ENCODE data around the gene SAMD13. TPM values are rescaled to one million over a fixed set of nuclear protein-coding genes. Genes with fewer than 3 reads are reported as not detected.
"Not testable (repeated sequence)": the region's sequence is repeated elsewhere in the genome, so short reads cannot be mapped to it uniquely, and the experiment has no call there.

Gene SAMD13
- polyA plus RNA-seq, 12 donors = 4.6 to 11.6 (median 9.9) TPM; not detected in 2

DNA sequence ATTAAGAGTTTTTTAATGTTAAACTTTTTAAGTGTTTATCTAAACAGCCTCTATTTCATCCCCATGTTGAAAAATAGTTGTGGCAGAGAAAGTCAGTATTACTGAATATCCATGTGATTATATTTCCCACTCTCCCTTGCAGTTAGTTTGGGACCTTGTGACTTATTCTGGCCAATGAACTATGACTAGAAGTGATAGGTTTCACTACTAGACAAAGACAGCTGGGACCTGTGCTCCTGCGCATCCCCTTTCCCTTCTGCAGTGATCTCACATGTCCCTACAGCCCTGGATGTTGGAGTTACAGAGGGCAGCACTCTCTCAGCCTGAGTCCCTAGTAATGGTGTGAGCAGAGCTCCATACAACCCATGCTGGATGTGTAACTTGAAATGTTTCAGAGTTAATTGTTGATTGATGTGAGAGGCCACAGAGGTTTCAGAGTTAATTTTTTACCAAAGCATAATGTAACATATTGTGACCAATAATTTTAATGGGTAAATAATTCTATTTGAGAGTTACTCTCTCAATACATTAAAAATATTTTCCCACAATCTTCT lies 18.7 kb upstream of the SAMD13 start:
- DNase-seq = no peak

- no peak for DNase-seq
Observed at GRCh38 chr1:84283381-84283780, 18.1 kb upstream of the SAMD13 start.

DNA sequence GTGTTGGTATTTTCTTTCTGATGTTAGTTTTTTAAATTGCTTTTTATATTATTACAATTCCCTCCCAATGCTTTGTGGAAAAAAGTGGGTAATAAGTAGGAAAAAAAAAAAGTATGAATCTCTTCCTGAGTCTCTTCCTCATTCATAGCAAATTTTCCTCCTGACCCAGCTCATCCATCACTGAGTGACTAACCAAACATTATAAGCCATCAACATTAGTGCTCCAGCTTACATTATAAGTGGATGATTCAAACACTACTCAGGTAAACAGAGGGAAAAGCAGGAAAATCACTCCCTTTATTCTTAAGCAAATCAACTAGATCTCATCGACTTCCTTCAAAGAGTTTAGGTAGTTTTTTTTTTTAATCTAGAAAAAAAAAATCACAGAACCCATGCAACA lies 15.4 kb upstream of the SAMD13 start:
- no peak for DNase-seq

DNA sequence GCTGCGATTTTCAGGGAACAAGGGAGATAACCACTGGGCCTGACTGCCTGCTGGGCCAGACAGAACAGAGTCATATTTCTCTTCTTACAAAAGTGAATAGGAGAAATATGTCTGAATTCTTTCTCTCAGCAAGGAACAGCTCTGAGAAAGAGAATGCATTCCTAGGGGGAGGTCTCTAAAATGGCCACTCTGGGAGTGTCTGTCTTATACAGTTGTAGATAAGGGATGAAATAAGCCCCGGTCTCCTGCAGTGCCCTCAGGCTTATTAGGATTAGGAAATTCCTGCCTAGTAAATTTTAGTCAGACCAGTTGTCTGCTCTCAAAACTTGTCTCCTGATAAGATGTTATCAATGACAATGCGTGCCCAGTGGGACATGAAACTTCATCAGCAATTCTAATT lies 14.1 kb upstream of the SAMD13 start:
- DNase-seq = not testable (repeated sequence)

DNA sequence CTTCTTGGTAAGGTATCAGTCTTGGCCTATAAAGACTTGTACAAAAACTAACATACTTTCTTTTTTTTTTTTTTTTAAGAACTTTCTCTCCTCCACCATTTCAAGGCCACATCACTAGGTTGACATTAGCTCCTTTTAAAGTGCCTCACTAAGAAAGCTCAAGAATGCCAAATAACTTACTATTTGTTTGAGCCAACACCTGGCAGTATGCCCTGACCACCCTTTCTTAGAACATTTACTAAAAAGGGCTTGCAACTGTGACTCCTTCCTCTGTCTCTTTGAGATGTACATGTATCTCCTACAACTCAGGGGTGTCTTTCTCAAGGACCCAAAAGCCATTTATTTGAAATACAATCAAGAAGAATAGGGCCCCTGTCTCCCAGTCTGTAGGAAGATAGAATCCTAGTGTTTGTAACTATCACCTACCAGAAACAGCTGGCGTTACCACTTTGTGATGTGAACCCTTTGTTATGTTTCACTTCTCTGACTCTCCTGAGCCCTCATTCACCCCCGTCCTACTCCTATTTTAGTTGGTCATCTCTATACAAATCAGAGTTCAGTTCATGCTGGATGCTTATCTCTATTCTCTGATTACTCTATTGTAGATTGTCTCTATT lies 12.2 kb upstream of the SAMD13 start:
- DNase-seq = no peak

DNA sequence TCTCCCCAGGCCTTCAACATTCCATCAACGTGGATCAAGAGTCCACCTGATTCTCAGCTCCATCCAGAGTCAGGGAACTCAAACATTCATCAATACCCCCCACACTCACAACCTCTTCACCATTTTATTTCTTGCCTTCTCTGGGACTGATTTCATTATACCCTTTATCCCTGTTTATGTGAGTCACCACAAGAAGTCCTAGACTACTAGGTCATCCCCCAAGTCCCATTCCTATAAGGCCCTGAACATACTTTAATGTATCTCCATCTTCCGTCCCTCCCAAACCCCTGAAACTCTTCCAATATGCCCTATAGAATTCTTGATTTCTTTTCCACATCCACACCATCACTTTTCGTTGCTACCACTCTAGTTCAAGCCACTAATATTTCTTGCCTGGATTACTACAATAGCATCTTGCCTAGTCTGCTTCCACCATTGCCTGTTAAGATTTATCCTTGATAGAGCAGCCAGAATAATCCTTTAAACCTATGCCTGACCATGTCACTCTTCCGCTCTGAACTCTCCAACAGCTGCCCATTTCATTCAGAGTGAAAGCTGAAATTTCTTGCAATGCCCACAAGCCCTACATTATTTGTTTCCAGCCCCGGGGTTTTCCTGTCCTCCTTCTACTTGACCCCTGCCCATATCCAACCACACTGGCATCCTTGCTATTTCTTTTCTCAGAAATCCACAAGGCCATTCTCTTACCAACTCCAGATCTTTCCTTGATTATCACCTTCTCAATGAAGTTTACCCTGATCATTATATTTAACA lies 9.4 kb upstream of the SAMD13 start:
- DNase-seq = no peak

DNA sequence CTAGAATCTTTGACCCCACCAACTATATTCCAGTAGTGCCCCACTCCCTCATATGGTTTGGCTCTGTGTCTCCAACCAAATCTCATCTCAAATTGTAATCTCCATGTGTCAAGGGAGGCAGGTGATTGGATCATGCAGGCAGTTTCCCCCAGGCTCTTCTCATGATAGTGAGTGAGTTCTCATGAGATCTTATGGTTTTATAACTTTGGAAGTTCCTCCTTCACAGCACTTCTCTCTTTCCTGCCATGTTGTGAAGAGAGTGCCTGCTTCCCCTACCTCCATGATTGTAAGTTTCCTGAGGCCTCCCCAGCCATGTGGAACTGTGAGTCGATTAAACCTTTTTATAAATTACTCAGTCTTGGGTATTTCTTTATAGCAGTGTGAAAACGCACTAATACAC lies 7.7 kb upstream of the SAMD13 start:
- no peak for DNase-seq

- no peak for DNase-seq
Observed at GRCh38 chr1:84294751-84295150, 6.8 kb upstream of the SAMD13 start.

DNA sequence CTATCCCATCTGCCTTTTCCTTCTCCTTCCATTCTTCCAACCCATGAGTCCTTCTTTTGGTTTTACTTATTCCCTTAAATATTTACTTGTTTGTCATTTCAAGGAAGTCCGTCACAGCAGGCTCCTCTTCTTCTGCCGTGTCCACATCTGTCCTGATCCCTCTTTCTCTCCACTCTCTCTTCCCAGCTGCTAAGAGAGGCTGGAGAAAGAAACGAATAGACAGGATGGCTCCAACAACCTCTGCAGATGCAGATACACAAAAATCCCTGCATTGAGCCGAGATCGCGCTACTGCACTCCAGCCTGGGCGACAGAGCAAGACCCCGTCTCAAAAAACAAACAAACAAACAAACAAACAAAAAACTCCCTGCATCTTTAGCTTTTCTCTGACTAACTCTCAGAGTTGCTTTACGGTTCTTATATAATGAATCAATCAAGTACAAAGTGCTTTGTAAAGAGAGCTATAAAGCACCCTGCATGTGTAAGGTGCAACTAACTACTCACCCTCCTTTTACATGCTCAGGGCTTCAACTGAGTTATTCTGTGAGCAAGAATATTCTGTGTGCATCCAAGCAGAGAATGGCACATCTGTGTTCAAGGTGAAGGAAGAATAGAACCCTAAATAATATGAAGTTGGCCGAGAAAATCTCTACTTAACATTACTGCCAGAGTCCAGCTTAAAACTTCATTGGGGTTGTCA lies 3.8 kb upstream of the SAMD13 start:
- DNase-seq = no peak

DNA sequence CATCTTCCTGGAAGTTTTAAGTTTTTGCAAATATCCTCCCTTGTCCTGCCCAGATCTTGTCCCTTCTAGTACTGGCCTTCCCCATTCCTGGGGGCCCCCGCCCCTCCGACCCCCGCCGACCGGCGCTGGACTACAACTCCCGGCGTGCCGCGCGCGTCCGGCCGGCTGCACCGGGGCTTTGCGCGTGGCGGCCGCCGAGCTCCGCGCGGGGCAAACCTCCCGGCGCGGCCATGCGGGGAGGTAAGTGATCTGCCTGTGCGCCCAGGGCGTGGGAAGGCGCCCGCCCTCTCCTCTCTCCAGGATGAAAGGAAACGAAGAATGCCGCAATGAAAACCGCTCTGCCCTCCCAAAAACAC lies 3.2 kb upstream of the SAMD13 start:
- DNase-seq = peak; percentile 59

DNA sequence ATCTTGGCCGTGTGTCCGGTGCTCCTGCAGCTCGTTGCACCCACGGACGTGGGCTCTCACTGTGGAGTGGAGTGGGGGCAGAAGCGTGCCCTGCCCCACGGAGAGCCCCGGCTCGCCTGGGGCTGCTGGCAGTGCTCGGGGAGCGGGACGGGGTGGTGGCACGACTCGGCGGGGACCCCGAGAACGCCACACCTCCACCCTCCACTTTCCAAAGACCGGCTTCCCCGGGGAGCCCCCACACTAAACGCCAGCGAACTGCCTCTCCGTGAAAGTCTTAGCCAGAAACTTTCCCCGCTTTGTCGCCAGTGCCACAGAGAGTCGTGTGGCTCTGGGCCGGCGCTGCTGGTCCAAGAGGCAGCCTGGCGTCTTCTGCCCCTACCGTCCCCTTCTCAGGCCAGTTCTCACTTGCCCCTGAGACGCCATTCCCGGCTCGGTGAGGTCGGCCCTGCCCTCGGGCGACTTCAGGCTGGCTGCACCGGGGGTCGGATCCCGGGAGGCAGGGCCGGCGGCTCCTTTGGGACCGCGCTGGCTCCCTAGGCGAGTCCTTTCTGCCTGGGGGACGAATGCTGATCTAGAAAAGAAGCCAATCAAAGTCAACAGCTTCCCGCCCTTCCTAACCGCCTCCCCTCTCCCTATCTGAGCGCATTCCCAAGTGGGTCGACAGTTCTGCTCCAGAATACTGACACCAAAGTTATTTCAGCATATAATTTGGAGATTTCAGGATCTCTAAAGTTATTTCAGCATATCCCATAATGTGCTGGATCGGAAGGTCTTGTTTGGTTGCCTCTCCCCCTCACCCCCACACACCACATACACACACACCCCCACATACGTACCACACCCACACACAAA lies 2.6 kb upstream of the SAMD13 start:
- peak; percentile 52 for DNase-seq

DNA sequence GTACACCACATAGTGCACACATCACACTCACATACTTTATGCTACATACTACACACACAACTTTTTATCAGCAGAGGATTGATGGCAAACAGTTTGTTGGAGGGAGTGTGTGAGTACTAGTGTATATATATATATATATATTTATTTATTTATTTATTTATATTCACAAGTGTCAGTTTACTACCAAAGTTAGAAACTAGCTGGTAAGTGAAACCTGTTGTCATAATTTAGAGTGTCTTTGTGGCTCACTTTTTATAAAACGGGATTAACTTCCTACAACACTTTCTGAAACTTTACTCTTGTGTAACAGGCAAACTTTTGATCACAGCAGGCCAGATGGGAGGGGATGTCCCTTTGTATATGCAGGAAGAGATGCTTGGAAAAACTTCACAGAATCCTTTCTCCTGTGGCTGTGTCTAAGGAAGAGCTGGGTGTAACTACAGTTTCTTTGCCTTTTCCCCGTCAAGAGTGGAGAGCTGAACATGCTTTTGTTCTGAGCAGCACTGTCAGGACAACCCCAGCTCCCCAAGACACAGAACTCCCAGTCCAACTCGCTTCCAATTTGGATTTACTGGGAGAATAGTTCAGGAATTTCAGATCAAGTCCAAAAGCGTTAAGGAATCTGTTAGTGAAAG lies 1.9 kb upstream of the SAMD13 start:
- peak; percentile 38 for DNase-seq

DNA sequence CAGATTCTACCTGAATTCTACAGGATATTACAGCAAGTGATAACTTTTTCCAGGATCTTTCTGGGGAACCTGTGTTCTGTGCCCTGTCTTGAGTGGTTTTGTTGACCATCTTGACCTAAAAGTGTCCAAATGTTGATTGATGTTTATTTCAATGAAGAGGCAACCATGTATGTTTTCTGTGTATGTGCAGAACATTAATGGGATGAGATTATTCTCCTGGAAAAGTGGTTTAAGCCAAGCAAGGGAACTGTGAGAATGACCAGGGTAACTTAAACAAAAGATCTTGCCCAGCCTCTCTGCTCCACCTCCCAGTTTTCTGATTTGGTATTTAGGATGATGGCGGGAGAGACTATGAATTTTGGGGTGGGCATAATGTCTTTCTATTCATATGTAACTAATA lies 1.0 kb upstream of the SAMD13 start:
- no peak for DNase-seq

- peak; percentile 30 for DNase-seq
Observed at GRCh38 chr1:84301785-84302385, 377 bp downstream of the SAMD13 start.

DNA sequence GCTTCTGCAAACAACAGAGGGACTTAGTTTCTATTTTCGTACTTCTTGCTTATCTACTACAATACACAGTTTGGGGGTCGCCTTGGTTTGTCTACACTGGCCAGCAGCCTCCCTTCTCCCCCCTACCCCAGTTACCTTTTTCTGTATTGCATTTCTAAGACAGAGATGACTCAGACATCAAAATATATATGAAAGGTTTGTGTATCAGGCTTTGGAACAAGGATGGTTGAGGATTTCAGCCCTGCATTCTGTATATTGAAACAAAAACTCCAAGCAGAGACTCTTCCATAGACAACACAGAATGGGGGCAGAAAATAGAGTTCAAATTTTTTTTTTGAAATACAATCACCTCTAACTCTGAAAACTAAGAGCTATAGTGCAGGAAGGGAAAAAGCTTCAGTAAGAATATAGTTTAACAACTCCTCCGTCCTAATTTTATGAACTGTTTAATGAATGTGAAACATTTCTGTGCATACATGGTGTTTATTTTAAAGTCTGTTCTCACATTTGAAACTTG lies 1.9 kb downstream of the SAMD13 start:
- no peak for DNase-seq

DNA sequence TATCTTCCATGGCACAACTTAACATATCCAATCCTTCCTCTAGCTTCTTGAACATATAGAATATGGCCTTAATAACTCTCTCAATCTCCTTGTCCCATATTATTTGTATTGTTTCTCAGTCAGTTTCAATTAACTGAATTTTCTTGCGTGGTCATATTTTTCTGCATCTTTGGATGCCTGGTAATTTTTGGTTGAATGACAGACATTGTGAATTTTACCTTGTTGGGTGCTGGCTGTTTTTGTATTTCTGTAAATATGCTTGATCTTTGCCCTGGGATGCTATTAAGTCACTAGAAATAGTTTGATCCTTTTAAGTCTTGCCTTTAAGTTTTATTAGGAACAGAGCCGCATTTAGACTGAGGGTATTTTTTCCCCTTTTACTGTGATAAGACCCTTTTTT lies 5.9 kb downstream of the SAMD13 start:
- no peak for DNase-seq

DNA sequence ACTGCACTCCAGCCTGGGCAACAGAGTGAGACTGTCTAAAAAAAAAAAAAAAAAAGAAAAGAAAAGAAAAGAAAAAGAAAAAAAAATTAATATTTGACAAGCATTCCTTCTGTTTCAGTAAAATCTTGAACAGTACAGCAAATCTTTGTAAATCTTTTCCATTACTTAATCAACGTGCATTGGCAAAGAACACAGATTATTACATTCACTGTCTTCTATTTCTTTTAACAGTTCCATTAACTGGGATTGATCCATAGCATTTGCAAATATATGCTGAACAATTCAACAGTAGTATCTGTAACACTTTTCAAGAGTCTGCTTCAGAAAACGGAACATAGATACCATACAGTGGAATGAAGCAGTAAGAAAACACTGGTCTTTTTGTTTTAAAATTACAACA lies 9.8 kb downstream of the SAMD13 start:
- peak; percentile 16 for DNase-seq

- DNase-seq = no peak
Observed at GRCh38 chr1:84319662-84320061, 18.2 kb downstream of the SAMD13 start.

- no peak for DNase-seq
Observed at GRCh38 chr1:84327830-84328229, 26.3 kb downstream of the SAMD13 start.

DNA sequence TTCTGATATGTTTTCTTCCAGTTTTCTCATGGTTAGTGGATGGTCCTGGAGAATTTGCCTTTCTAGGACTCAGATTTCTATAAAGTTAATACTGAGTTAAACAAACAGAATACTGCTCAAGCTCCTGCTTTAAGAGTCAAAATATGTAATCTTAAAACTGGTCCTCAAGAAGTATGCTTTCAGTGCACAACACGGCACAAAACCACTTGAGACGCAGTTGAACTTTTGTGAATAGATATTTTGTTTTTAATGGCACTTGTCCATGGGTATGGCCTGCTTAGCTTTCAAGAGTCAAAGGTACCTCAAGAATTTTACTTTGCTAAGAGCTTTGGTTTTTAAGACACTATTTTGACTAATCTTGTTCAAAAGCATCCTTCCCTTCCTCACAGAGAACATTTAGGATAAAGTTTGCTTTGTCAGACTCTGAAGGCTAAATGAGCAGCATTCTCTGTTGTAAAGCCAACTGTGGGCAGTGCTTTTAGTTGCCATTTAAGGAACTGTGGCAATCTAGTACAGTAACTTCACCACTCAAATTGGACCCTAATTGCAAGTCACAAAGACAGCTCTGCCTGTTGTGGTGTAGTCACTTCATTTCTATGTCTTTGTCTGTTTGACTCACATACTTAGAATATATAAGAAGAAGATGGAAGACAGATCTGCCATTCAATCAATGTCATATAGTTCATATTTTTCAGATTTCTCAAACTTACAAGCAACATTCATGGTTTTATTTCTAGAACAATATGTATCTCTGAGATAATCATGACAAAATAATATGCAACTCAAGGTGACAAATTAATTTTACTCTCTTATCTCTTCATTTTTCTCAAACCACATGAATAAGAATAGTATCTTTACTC lies 28.8 kb downstream of the SAMD13 start:
- DNase-seq = no peak

All from muscle of arm (tissue), 12 donors.